Pancreas (tissue), 10 donors: ENCODE measurements around the gene AUTS2. TPM values are rescaled to one million over a fixed set of nuclear protein-coding genes. Genes with fewer than 3 reads are reported as not detected.
"Not testable (repeated sequence)": the region's sequence is repeated elsewhere in the genome, so short reads cannot be mapped to it uniquely, and the experiment has no call there.

Source experiments
- ATAC-seq, 4 donors: fragments of 200-7000 bp; cut with Tn5 transposase; one replicate each; pipeline versions ENCODE4 v1.8.0 to v1.9.1; 2020; ENCODE audit warnings: mild to moderate bottlenecking in 4 of 4, moderate library complexity in 4 of 4
- DNase-seq, 6 donors: peaks; one replicate each; pipeline ENCODE4 v3.0.0-alpha.2; 2020
- FAIRE-seq: peaks from 2 replicates; lab custom pipeline; 2012; peaks lifted over from hg19 to GRCh38; lab: Jason Lieb, UNC
- H3K27ac ChIP-seq, 4 donors: fragments of 200-600 bp; sonication (generic); 1 replicate in 3 of 4; 2 replicates in 1 of 4; pipeline versions ENCODE4 v1.5.0 to v1.8.0; 2020
- H3K27me3 ChIP-seq, 4 donors: fragments of 200-600 bp; one replicate each; pipeline ENCODE4 v1.8.0; 2021
- H3K36me3 ChIP-seq, 3 donors: fragments of 200-600 bp; sonication (generic) in 1 of 3; one replicate each; pipeline versions ENCODE4 v1.5.0 to v1.8.0; 2020 to 2021
- H3K4me1 ChIP-seq, 3 donors: fragments of 200-600 bp; one replicate each; pipeline ENCODE4 v1.8.0; 2021
- H3K4me3 ChIP-seq, 4 donors: fragments of 200-600 bp; sonication (generic) in 2 of 4; one replicate each; pipeline versions ENCODE4 v1.5.0 to v1.8.0; 2020 to 2021
- H3K9me3 ChIP-seq, 4 donors: fragments of 200-600 bp; one replicate each; pipeline ENCODE4 v1.8.0; 2021
- CTCF ChIP-seq, 4 donors: fragments of 200-600 bp; sonication (generic) in 3 of 4; IDR thresholded peaks; one replicate each; pipeline versions ENCODE4 v1.5.0 to v1.8.0; 2021; ENCODE audit warnings: antibody characterized with exemption in 4 of 4
- WGBS, 2 donors: extraction: QIAGEN DNeasy Blood & Tissue Kit; methylation state at CpG; one replicate each; pipeline ENCODE4 v1.1.7; 2013; 5-methylcytosine and 5-hydroxymethylcytosine counted together
- intact Hi-C, 3 donors: fragments of 100-400 bp; cut with DNase I; formaldehyde crosslinking; loops; one replicate each; pipeline versions ENCODE4 v1.11.1 to v1.14.2; 2022
- polyA plus RNA-seq, 2 donors: library from polyadenylated mRNA; stranded (reverse); fragments of 200-250 nt; gene quantifications; one replicate each; pipeline ENCODE4 v1.2.3, GENCODE V29; 2013
- total RNA-seq, 6 donors: library from RNA; stranded (reverse); fragmentation: NEBNext Ultra II Directional in 4 of 6; extraction: Animal tissue kit (Norgen Biotek cat#: 25700) in 4 of 6; gene quantifications; one replicate each; pipeline versions ENCODE4 v1.2.1 to v1.2.4, GENCODE V29; 2021 to 2023
- donor health status: healthy with polysubstance abuse.
- donor health status: DM: no; HTN: no; CAD: no; lungs with moderate emphysema.
- donor health status: DM: no; HTN: no; CAD: no.
- donor health status: control.
- donor health status: control.
- donor health status: Bipolar disorder and iron deficiency.
- donor health status: DM: yes; HTN: yes; CAD: no.
- donor health status: DM: no; HTN: no; CAD: no.
- donor health status: DM: no; HTN: no; CAD: no.
- donor health status: DM: yes; HTN: yes; CAD: no.

The AUTS2 gene
- total and polyA plus RNA-seq, 8 donors = 5.8 to 16.8 (median 9.9) TPM

DNA sequence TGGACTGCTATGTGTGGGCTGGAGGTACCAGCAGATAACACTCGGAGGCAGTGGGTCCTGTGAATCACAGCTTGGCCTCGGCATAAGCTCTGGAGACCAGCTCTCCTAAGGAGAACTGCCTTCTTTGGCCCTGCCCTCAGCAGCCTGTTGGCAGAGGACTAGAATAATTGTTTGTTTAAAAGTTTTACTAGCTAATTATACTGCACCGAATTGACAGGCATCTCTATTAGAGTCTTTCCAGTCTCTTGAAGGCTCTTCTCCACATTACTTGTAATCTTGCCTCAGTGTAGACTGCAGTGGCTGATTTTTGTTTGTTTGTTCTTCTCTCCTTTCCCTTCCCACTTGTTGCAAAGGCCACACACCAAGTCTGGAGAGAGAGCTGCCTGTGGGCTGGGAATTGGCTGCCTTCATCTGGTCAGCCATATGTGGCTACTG is 183.2 kb downstream of the AUTS2 start:
- TF ChIP-seq CTCF (IDR thresholded peaks at IDR 0.05) = no peak
- ATAC-seq = peak in 2 of 4 donors; percentile 15 to 43
- no peaks in the 10 kb centered on the region for H3K36me3 ChIP-seq
- no peak overlapping the region for H3K27ac ChIP-seq
- FAIRE-seq = no peak
- H3K4me1 ChIP-seq = no peaks in the 10 kb centered on the region
- intact Hi-C loops = no loop called here
- no peak overlapping the region for H3K4me3 ChIP-seq
- WGBS, 2 donors = 50 to 51% methylated on average over 3 of the region's 3 CpGs
- H3K9me3 ChIP-seq = no peaks in the 10 kb centered on the region
- H3K27me3 ChIP-seq = no peaks in the 10 kb centered on the region
- no peak for DNase-seq

DNA sequence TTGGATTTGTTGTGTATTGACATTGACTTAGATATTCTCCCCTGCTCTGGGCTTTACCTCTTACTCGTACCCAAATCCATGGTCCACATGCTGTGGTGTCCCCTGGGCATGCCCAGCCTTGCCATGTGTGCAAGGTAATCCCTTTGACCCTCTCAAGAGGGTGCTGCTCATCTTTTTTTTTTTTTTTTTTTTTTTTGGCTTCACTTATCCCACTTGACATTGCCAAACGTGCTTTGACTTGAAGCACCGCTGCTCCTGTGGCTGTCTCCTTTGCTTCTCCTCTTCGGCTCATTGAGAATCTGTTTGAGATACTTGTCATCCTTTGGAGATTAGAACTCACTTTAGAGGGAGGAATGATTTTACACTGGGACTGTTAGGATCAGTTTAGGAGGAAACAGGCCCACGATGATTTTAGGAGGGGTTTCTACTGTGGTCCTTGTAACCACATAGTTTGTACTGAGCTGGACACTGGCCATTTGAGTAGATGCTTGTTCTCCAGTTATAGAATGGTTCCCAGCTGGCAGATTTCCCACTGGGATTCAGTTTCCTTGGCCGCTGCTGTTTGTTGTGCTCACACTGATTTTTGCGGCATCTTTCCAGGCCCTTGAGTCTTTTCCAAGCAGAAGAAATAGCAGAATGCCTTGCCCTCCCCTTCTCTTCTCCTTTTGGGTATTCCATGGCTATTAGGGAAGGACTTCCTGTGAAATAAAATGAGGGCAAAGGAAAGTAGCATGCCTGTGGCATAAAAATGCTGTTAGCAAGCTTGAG is 184.8 kb downstream of the AUTS2 start:
- no peak for ATAC-seq
- WGBS, 2 donors = 74 to 78% methylated on average over 7 of the region's 7 CpGs
- H3K9me3 ChIP-seq = no peaks in the 10 kb centered on the region
- no peak overlapping the region for H3K4me3 ChIP-seq
- FAIRE-seq = no peak
- H3K4me1 ChIP-seq = no peaks in the 10 kb centered on the region
- H3K36me3 ChIP-seq = no peaks in the 10 kb centered on the region
- no peak overlapping the region for H3K27ac ChIP-seq
- intact Hi-C loops = no loop called here
- no peak for DNase-seq
- no peak for TF ChIP-seq CTCF (IDR thresholded peaks at IDR 0.05)
- H3K27me3 ChIP-seq = no peaks in the 10 kb centered on the region

GRCh38 chr7:69786130-69786529 is 187.9 kb downstream of the AUTS2 start:
- H3K36me3 ChIP-seq, FAIRE-seq, intact Hi-C loops, H3K27me3 ChIP-seq, H3K4me3 ChIP-seq, ATAC-seq, H3K27ac ChIP-seq, H3K4me1 ChIP-seq, DNase-seq, H3K9me3 ChIP-seq: not testable (repeated sequence)
- WGBS, 2 donors = 95 to 97% methylated on average over 6 of the region's 6 CpGs

- Histone ChIP-seq H3K4me1 (no peaks in the 10 kb centered on the region), H3K27me3 (no peaks in the 10 kb centered on the region), H3K9me3 (no peaks in the 10 kb centered on the region), H3K4me3 (no peak overlapping the region), H3K36me3 (no peaks in the 10 kb centered on the region), H3K27ac (no peak overlapping the region)
- no peak for ATAC-seq
- 65 to 81% methylated on average over 3 of the region's 3 CpGs for WGBS, 2 donors
- no peak for FAIRE-seq
- intact Hi-C loops = no loop called here
- DNase-seq = no peak
- no peak for TF ChIP-seq CTCF (IDR thresholded peaks at IDR 0.05)
Observed at GRCh38 chr7:69786730-69787395, 188.6 kb downstream of the AUTS2 start.

DNA sequence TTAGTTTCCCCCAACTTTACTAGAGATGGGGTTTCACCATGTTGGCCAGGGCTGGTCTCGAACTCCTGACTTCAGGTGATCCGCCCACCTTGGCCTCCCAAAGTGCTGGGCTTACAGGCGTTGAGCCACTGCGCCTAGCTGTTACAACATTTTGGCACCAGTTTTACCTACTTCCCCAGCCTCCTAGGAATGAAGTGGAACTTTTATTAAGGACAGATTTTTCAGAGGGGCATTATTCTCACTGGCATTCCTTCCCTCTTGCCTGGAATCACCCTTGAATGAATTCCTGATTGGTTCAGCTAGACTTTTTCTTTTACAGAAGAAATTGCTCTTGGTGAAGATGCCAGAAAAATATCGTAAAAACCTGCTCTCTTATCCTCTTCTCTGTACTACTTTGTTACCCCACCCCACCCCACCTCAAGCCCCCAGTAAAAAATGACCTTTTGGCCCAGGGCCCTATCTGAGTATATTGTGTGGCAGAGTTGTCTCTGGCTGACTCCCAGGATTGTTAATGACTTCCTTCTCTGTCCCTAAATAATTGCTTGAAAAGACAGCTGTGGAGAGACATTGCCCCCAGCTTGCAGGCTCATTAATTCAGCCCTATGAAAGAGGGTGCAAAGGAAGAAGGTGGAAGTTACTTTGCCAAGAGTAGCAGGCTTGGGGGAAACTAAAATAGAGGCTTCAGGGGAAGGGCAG is 189.6 kb downstream of the AUTS2 start:
- DNase-seq (no peak), FAIRE-seq (no peak), ATAC-seq (no peak)
- no peaks in the 10 kb centered on the region for H3K9me3 ChIP-seq
- H3K36me3 ChIP-seq = no peaks in the 10 kb centered on the region
- no peaks in the 10 kb centered on the region for H3K27me3 ChIP-seq
- WGBS, 2 donors = 79% methylated on average over 5 of the region's 5 CpGs
- no peak overlapping the region for H3K27ac ChIP-seq
- no peaks in the 10 kb centered on the region for H3K4me1 ChIP-seq
- no peak for TF ChIP-seq CTCF (IDR thresholded peaks at IDR 0.05)
- intact Hi-C loops = no loop called here
- no peak overlapping the region for H3K4me3 ChIP-seq
